HEK293 (cell line): Measurements from ENCODE around the gene ARG2.

Experiments used
- BCL11A ChIP-seq: fragments of 450-650 bp; formaldehyde crosslinking; IDR thresholded peaks from 2 replicates; pipeline ENCODE4 v1.5.1; 2016; ENCODE audit warnings: low read depth, missing biosample characterization, missing genetic modification characterization
- CTCF ChIP-seq: fragments of 450-650 bp; formaldehyde crosslinking; IDR thresholded peaks from 2 replicates; pipeline ENCODE4 v1.5.1; 2016; ENCODE audit warnings: missing biosample characterization, missing genetic modification characterization
- GFI1B ChIP-seq: fragments of 450-650 bp; formaldehyde crosslinking; IDR thresholded peaks from 2 replicates; pipeline ENCODE4 v1.5.1; 2016; ENCODE audit warnings: missing biosample characterization, missing genetic modification characterization
- MEIS1 ChIP-seq: sonication (generic); formaldehyde crosslinking; IDR thresholded peaks from 2 replicates; pipeline ENCODE4 v1.8.1; 2022; ENCODE audit warnings: missing genetic modification reagents, mild to moderate bottlenecking, borderline replicate concordance
- SP7 ChIP-seq: fragments of 450-650 bp; formaldehyde crosslinking; IDR thresholded peaks from 2 replicates; pipeline ENCODE4 v1.5.1; 2016; ENCODE audit warnings: missing biosample characterization, missing genetic modification characterization
- YY1 ChIP-seq: fragments of 450-650 bp; formaldehyde crosslinking; IDR thresholded peaks from 2 replicates; pipeline ENCODE4 v1.5.1; 2018; ENCODE audit warnings: missing biosample characterization, missing genetic modification characterization
- ZNF174 ChIP-seq: fragments of 450-650 bp; formaldehyde crosslinking; IDR thresholded peaks from 2 replicates; pipeline ENCODE4 v1.5.0; 2017; ENCODE audit warnings: missing biosample characterization, mild to moderate bottlenecking, missing genetic modification characterization
- ZNF211 ChIP-seq: fragments of 450-650 bp; formaldehyde crosslinking; IDR thresholded peaks from 2 replicates; pipeline ENCODE4 v1.5.1; 2016; ENCODE audit warnings: low read depth, missing biosample characterization, missing genetic modification characterization
- ZNF274 ChIP-seq, 2 experiments: fragments of 200-500 bp in 1 of 2; fragments of 450-650 bp in 1 of 2; sonication (Bioruptor generic) in 1 of 2; formaldehyde crosslinking in 1 of 2; IDR thresholded peaks; 2 replicates each; pipeline versions ENCODE4 v1.5.1 to v1.6.1; 2014 to 2016; ENCODE audit warnings: borderline replicate concordance in 1 of 2, inconsistent platforms in 1 of 2, low read length in 1 of 2, missing biosample characterization in 1 of 2, missing genetic modification characterization in 1 of 2
- ZNF747 ChIP-seq: fragments of 450-650 bp; formaldehyde crosslinking; IDR thresholded peaks from 2 replicates; pipeline ENCODE4 v1.5.1; 2016; ENCODE audit warnings: missing biosample characterization, missing genetic modification characterization
- TF ChIP-seq, protein P1 (sequence below): fragments of 450-650 bp; formaldehyde crosslinking; IDR thresholded peaks from 2 replicates; pipeline ENCODE4 v1.5.1; 2016; ENCODE audit warnings: missing biosample characterization, missing genetic modification characterization
- TF ChIP-seq, protein P2 (sequence below): fragments of 450-650 bp; formaldehyde crosslinking; IDR thresholded peaks from 2 replicates; pipeline ENCODE4 v1.5.1; 2016; ENCODE audit warnings: missing biosample characterization, missing genetic modification characterization, low read depth

DNA sequence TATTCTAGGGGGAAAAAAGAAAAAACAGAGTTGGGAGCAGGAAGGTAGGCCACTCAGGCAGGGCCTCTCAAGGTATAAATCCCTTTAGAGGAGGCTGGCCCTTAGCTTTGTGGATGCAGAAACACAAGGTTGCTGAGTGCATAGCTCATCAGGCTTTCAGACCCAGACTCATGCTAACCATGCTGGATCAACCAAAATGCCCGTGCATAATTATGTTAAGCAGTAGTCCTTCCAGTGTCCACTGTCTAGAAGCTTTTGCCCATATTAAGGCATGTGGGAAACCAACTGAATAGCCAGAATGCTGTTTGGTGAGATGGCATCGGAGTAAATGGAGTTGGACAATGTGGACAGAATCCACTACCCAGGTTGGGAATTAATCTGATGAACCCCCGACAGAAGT lies 18.9 kb downstream of the ARG2 start:
- no peak for TF ChIP-seq BCL11A (tag by site-specific recombination)
- TF ChIP-seq MEIS1 (CRISPR knock-in tag), result no peak
- TF ChIP-seq CTCF (tag by site-specific recombination), result no peak
- TF ChIP-seq, protein P1, sequence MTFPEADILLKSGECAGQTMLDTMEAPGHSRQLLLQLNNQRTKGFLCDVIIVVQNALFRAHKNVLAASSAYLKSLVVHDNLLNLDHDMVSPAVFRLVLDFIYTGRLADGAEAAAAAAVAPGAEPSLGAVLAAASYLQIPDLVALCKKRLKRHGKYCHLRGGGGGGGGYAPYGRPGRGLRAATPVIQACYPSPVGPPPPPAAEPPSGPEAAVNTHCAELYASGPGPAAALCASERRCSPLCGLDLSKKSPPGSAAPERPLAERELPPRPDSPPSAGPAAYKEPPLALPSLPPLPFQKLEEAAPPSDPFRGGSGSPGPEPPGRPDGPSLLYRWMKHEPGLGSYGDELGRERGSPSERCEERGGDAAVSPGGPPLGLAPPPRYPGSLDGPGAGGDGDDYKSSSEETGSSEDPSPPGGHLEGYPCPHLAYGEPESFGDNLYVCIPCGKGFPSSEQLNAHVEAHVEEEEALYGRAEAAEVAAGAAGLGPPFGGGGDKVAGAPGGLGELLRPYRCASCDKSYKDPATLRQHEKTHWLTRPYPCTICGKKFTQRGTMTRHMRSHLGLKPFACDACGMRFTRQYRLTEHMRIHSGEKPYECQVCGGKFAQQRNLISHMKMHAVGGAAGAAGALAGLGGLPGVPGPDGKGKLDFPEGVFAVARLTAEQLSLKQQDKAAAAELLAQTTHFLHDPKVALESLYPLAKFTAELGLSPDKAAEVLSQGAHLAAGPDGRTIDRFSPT (tag by site-specific recombination), result no peak
- no peak for TF ChIP-seq ZNF174
- no peak for TF ChIP-seq ZNF274 (IDR thresholded peaks at IDR 0.05; ENCODE audit: low read length)
- no peak for TF ChIP-seq ZNF274 (tag by site-specific recombination; IDR thresholded peaks at IDR 0.05; ENCODE audit: borderline replicate concordance)
- TF ChIP-seq YY1 (tag by site-specific recombination), result no peak
- TF ChIP-seq, protein P2, sequence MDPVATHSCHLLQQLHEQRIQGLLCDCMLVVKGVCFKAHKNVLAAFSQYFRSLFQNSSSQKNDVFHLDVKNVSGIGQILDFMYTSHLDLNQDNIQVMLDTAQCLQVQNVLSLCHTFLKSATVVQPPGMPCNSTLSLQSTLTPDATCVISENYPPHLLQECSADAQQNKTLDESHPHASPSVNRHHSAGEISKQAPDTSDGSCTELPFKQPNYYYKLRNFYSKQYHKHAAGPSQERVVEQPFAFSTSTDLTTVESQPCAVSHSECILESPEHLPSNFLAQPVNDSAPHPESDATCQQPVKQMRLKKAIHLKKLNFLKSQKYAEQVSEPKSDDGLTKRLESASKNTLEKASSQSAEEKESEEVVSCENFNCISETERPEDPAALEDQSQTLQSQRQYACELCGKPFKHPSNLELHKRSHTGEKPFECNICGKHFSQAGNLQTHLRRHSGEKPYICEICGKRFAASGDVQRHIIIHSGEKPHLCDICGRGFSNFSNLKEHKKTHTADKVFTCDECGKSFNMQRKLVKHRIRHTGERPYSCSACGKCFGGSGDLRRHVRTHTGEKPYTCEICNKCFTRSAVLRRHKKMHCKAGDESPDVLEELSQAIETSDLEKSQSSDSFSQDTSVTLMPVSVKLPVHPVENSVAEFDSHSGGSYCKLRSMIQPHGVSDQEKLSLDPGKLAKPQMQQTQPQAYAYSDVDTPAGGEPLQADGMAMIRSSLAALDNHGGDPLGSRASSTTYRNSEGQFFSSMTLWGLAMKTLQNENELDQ (tag by site-specific recombination), result no peak
- no peak for TF ChIP-seq ZNF211
- no peak for TF ChIP-seq GFI1B (tag by site-specific recombination)
- no peak for TF ChIP-seq ZNF747
- TF ChIP-seq SP7 (tag by site-specific recombination), result no peak
